ENCODE results near the gene IMPA2.
A peak's percentile ranks its signal among the peaks of the same experiment; 100 is the strongest.

The IMPA2 gene

DNA sequence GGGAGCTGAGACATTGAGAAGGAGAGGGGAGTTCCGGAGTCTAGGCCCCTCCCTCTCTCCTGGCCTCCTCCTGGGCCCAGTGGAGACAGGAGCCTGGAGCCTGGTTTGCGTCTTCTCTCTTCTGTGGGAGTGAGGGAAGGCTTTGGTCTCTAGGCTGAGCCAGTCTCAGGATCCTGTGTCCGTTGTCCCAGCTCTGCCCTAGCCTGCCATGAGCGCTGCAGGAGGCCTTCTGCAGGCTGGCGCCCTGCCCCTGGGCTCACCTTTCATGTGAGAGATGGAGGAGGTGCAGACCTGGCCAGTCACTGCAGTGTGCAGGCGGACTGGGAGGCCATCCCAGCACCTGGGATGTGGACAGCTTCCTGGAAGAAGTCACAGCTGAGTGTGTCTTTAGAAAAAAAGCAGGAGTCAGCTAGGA, 8.7 kb downstream of the IMPA2 start:
- DNase-seq (ENCODE audit: low read depth in 3 of 3) = no peak

DNA sequence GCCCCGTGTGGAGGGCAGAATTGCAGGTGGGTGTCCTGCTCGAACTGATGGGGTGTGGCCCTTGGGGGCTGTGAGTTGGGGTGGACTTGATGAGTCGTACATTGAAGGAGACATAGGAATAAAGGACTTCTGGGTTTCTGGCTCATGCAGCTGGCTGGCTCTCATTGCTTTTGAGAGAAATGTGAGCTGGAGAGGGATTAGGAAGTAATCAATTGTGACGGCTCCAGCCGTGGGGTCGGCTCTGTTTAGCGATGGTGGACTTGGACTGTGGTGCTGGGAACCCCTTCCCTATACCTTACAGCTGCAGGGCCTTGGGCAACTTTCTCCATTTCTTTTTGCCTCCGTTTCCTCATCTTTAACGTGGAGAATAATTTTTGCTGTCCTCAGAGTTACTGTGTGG, 9.2 kb downstream of the IMPA2 start:
- no peak for DNase-seq (ENCODE audit: low read depth in 3 of 3)

- no peak for DNase-seq (ENCODE audit: low read depth in 3 of 3)
Observed at GRCh38 chr18:11991021-11991795, 9.9 kb downstream of the IMPA2 start.

DNA sequence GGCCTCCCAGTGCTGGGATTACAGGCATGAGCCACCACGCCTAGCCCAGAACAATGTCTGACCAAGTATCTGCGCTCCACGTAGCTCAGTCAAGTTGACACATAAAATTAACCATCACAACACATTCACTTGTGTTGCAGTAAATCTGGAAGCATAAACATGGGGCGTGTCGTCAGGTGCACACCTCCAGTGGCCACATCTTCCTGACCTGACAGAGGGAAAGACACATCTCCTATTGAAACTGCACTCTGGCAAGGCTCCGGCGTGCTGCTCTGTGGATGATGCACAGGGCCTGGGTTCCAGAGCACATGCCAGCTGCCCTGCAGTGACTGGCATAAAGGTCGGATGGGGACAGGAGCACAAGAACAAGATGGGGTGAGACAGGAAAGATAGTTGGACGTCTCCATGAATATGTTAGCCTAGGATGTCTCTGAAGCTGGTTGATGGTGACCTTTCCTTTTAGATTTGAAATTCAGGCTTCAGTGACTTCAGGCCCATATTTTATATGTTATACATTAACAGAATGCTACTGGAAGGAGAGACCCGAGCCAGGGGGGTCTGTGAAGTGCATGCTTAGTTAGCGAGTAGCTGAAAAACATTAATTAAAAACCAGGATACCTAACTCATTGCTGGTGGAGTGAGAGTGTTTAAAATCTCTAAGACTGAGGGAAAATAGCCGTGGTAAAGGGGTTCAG, 10.9 kb downstream of the IMPA2 start:
- no peak for DNase-seq (ENCODE audit: low read depth in 3 of 3)

GRCh38 chr18:11993264-11993916, 12.1 kb downstream of the IMPA2 start:
- no peak for DNase-seq (ENCODE audit: low read depth in 3 of 3)

GRCh38 chr18:11994336-11994702, 13.0 kb downstream of the IMPA2 start:
- DNase-seq (ENCODE audit: low read depth in 3 of 3) = no peak

GRCh38 chr18:11994703-11995444, 13.6 kb downstream of the IMPA2 start:
- no peak for DNase-seq (ENCODE audit: low read depth in 3 of 3)

GRCh38 chr18:11995445-11996189, 14.3 kb downstream of the IMPA2 start:
- peak; percentile 26 to 37 (median 35) for DNase-seq (ENCODE audit: low read depth in 3 of 3)

- DNase-seq (ENCODE audit: low read depth in 3 of 3) = no peak
Observed at GRCh38 chr18:11996190-11996754, 15.0 kb downstream of the IMPA2 start.

GRCh38 chr18:11996907-11997306, 15.6 kb downstream of the IMPA2 start:
- DNase-seq (ENCODE audit: low read depth in 3 of 3) = no peak

- DNase-seq (ENCODE audit: low read depth in 3 of 3) = no peak
Observed at GRCh38 chr18:11997466-11997865, 16.2 kb downstream of the IMPA2 start.

DNA sequence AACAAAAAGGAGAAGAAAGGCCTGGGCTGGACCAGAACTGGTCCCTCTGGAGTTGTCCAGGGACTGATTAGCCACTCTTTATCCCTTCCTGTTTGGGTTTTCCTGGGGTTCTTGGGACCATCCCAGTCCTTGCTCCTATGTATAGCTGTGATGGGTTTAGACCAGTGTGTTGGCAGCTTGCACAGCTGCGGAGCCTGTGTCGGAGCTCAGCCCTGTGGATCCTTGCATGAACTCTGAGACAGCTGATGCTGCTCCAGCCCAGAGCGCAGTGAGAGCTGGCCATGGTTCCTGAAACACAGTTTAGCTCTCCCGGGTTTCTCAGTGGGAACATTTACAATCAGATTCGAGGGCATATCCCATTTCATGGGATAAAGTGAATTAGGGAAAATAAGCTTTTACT, 16.9 kb downstream of the IMPA2 start:
- no peak for DNase-seq (ENCODE audit: low read depth in 3 of 3)

- DNase-seq (ENCODE audit: low read depth in 3 of 3) = no peak
Observed at GRCh38 chr18:11999429-11999828, 18.1 kb downstream of the IMPA2 start.

DNA sequence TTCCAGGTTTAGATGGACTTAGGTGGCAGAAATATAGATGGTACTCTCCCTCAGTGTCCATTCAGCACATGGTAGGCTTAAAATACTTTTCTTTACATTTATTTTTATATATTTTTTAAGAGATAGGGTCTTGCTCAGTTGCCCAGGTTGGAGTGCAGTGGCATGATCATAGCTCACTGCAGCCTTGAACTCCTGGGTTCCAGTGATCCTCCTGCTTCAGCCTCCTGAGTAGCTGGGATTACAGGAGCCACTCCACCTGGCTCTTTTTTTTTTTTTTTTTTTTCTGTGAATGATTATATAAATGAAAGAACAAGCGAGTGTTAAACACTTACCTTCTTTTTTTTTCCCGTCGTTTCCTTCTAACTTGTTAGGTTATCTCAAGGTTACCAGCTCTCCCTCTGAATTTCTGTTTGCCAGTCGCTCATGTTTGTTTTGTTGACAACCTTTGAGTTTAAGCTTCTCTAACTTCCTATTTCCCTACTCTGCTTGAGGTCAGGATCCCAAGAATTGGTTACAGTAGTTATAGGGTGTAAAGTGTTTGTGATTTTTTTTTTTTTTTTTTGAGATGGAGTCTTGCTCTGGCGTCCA, 18.9 kb downstream of the IMPA2 start:
- no peak for DNase-seq (ENCODE audit: low read depth in 3 of 3)

DNA sequence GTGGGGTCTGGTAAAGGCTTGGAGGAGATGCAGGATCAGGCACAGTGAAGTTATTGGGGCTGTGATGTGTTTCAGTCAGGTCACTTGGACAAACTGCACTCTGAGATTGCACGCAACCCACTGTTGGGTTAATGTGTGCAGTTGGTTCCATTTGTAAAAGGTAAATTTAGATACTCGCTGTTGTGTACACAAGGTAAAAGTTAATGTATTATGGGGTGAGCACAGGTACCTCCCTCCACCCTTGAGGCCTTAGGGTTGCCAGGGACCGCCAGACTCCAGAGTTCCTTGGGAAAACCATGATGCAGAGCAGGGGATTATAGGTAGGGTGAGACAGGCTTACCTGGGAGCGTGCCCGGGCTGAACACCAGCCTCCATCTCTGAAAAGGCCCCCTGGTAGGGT, 20.1 kb downstream of the IMPA2 start:
- DNase-seq (ENCODE audit: low read depth in 3 of 3) = no peak

DNA sequence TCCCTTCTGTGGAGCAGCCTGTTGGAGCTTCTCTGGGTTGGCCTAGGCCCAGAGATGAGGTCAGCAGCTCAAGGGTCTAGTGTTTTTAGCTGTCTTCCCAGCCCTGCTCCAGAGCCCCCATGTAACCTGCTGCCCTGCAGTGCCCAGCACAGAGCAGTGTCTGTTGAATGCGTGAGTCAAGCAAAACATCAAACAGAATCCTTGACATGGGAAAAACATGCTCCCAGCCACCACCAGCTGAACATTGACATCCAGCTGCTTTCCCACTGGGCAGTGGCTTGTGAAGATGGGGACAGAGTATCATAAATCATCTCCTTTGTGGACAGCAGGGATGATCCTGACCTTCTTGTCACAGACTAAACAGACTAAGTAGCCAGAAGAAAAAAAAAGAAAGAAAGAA, 22.6 kb downstream of the IMPA2 start:
- DNase-seq (ENCODE audit: low read depth in 3 of 3) = no peak

DNA sequence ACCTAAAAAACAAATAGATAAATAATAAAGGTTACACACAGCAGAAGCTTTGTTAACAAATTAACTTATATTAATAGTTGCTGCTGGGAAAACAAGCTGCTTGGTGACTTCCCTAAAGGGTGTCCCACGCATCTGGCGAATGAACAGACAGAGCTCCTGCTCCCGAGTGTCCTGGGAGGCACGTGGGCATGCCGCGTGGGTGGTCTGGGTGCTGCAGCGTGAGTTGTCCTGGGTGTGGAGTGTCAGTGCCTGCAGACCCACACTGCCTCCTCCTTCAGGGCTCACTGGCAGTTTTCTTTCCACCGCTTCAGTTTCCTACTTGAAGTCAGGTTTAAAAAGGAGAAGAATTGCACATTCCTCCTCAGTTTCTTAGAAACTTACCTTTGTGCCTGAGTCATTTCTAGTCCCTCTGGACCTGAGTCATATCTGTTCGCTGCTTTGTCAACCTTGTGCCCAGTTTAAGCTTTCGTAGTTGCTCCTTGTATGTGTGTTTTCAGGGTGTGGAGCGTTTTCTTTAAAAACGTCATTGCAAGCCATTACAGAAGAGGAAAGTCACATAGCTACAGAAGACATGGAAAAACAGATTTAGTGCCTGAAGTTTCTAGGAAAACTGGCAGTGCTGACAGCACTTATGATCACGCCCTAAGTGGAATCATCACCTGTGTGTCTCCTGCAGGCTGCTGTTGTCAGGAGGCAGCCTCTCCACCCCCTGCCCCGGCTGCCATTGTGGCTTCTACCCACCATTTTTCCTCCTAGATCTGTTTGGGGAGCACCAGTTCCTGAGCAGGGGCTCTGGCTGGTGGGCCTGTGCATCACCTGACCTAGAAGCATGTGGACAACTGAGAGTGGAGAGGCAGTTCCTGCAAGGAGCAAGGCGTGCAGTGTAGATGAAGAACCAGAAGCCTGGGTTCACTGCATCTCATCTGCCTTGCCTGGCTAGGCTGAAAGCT, 24.5 kb downstream of the IMPA2 start:
- no peak for DNase-seq (ENCODE audit: low read depth in 3 of 3)

DNA sequence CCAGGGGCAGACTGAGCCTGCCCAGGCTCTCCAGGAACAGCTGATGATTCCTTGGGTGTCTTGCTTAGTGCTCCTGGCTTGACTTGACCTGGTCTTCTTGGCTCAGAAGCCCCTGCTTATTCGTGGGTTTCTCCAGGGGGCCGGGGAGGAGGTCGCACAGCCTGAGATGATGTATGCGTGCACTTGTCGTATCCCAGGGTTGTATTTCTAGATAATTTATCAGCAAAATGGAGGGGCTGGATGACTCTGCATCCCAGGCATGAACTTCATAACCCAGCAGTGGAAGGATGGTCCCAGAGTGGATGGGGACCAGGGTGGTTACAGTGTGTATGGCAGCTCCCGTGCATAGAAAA, 25.2 kb downstream of the IMPA2 start:
- DNase-seq (ENCODE audit: low read depth in 3 of 3) = no peak

DNA sequence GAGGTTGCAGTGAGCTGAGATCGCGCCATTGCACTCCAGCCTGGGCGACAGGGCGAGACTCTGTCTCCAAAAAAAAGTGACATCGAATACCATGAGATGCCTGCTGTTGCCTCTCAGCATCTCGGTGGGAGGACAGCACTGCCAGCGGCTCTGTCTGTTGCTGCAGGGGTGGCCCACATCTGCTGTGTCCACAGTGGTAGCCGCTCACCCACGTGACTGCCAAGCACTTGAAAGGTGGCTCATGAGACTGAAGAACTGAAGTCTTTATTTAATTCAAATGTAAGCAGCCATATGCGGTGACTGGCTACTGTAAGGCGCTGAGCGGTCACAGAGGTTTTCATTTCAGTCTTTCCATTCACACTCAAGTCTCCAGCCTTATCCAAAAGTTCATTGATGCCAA, 25.8 kb downstream of the IMPA2 start:
- no peak for DNase-seq (ENCODE audit: low read depth in 3 of 3)

All from stimulated activated CD4-positive, alpha-beta T cell treated with anti-CD3 and anti-CD28 coated beads, TNF-alpha, amount 100 ng/mL, for 4 hours (primary cell).